Measurements from ENCODE around the gene ASCC3.

GRCh38 chr6:100881707-100882040 lies 545 bp upstream of the ASCC3 start:
- TF ChIP-seq ESRRA (IDR thresholded peaks at IDR 0.05; ENCODE audit: borderline replicate concordance, low read length) (no peak), CTCF (IDR thresholded peaks at IDR 0.05) (no peak), RAD21 (conservative IDR thresholded peaks at IDR 0.05 in 1 of 2, IDR thresholded peaks at IDR 0.05 in 1 of 2) (no peak)
